ENCODE data around the gene TMEM74B. TPM values are rescaled to one million over a fixed set of nuclear protein-coding genes. Genes with fewer than 3 reads are reported as not detected.

The TMEM74B gene
- total RNA-seq, 2 experiments from 2014 or later, result not detected

GRCh38 chr20:1184260-1184637 lies 532 bp downstream of the TMEM74B start:
- H3K4me2 ChIP-seq (ENCODE audit: low read length), result no peak overlapping the region
- TF ChIP-seq CTCF (conservative IDR thresholded peaks at IDR 0.05; ENCODE audit: low read length) (no peak), EZH2phosphoT487 (IDR thresholded peaks at IDR 0.05; ENCODE audit: borderline replicate concordance, low read depth, low read length) (no peak)
- H2AFZ ChIP-seq (ENCODE audit: low read length), result no peak overlapping the region
- H3K9me3 ChIP-seq (ENCODE audit: low read length), result no peaks in the 10 kb centered on the region
- no peaks in the 10 kb centered on the region for H3K4me1 ChIP-seq (ENCODE audit: insufficient read depth, low read length, poor library complexity, severe bottlenecking)
- no peaks in the 10 kb centered on the region for H3K79me2 ChIP-seq (ENCODE audit: insufficient read depth, low read depth, low read length)
- no peaks in the 10 kb centered on the region for H3K9me2 ChIP-seq (ENCODE audit: insufficient read depth, low read length)
- CTCF ChIA-PET (ENCODE audit: unreplicated experiment), result interaction anchor here (0.6 kb wide), 1 partner anchor 320 kb away, joined by 3 read pairs; no protein-coding TSS in a partner anchor
- DNase-seq (ENCODE audit: low spot score), result no peak
- no peak overlapping the region for H3K27ac ChIP-seq (ENCODE audit: low read depth, low read length, poor library complexity, severe bottlenecking)
- POLR2A ChIA-PET, result no interaction called here
- H4K20me1 ChIP-seq (ENCODE audit: insufficient read depth, low read length), result no peaks in the 10 kb centered on the region
- no TSS peak for BruUV-seq (replicated peaks)
- H3K36me3 ChIP-seq (ENCODE audit: insufficient read depth, low read length), result no peaks in the 10 kb centered on the region
- intact Hi-C loops (cut with micrococcal nuclease; ENCODE audit: unreplicated experiment), result no loop called here
- H3K4me3 ChIP-seq (ENCODE audit: low read depth, low read length, poor library complexity, severe bottlenecking), result no peak overlapping the region

GRCh38 chr20:1183153-1183552 lies 1.6 kb downstream of the TMEM74B start:
- Histone ChIP-seq H2AFZ (ENCODE audit: low read length) (no peak overlapping the region), H3K27ac (ENCODE audit: low read depth, low read length, poor library complexity, severe bottlenecking) (no peak overlapping the region), H3K36me3 (ENCODE audit: insufficient read depth, low read length) (no peaks in the 10 kb centered on the region), H3K9me2 (ENCODE audit: insufficient read depth, low read length) (no peaks in the 10 kb centered on the region), H4K20me1 (ENCODE audit: insufficient read depth, low read length) (no peaks in the 10 kb centered on the region), H3K4me1 (ENCODE audit: insufficient read depth, low read length, poor library complexity, severe bottlenecking) (no peaks in the 10 kb centered on the region), H3K4me2 (ENCODE audit: low read length) (no peak overlapping the region), H3K9me3 (ENCODE audit: low read length) (no peaks in the 10 kb centered on the region), H3K79me2 (ENCODE audit: insufficient read depth, low read depth, low read length) (no peaks in the 10 kb centered on the region), H3K4me3 (ENCODE audit: low read depth, low read length, poor library complexity, severe bottlenecking) (no peak overlapping the region)
- CTCF ChIA-PET (ENCODE audit: unreplicated experiment), result no interaction called here
- no TSS peak for BruUV-seq (replicated peaks)
- TF ChIP-seq CTCF (conservative IDR thresholded peaks at IDR 0.05; ENCODE audit: low read length) (no peak), EZH2phosphoT487 (IDR thresholded peaks at IDR 0.05; ENCODE audit: borderline replicate concordance, low read depth, low read length) (no peak)
- no peak for DNase-seq (ENCODE audit: low spot score)
- POLR2A ChIA-PET, result no interaction called here
- intact Hi-C loops (cut with micrococcal nuclease; ENCODE audit: unreplicated experiment), result no loop called here

- H3K36me3 ChIP-seq (ENCODE audit: insufficient read depth, low read length), result no peaks in the 10 kb centered on the region
- no peaks in the 10 kb centered on the region for H3K9me3 ChIP-seq (ENCODE audit: low read length)
- no peak overlapping the region for H2AFZ ChIP-seq (ENCODE audit: low read length)
- no peaks in the 10 kb centered on the region for H4K20me1 ChIP-seq (ENCODE audit: insufficient read depth, low read length)
- H3K27ac ChIP-seq (ENCODE audit: low read depth, low read length, poor library complexity, severe bottlenecking), result no peak overlapping the region
- H3K4me1 ChIP-seq (ENCODE audit: insufficient read depth, low read length, poor library complexity, severe bottlenecking), result no peaks in the 10 kb centered on the region
- intact Hi-C loops (cut with micrococcal nuclease; ENCODE audit: unreplicated experiment), result no loop called here
- H3K9me2 ChIP-seq (ENCODE audit: insufficient read depth, low read length), result no peaks in the 10 kb centered on the region
- DNase-seq (ENCODE audit: low spot score), result no peak
- no peak for TF ChIP-seq EZH2phosphoT487 (IDR thresholded peaks at IDR 0.05; ENCODE audit: borderline replicate concordance, low read depth, low read length)
- TF ChIP-seq CTCF (conservative IDR thresholded peaks at IDR 0.05; ENCODE audit: low read length), result no peak
- H3K4me2 ChIP-seq (ENCODE audit: low read length), result no peak overlapping the region
- H3K79me2 ChIP-seq (ENCODE audit: insufficient read depth, low read depth, low read length), result no peaks in the 10 kb centered on the region
- CTCF ChIA-PET (ENCODE audit: unreplicated experiment), result no interaction called here
- POLR2A ChIA-PET, result no interaction called here
- no TSS peak for BruUV-seq (replicated peaks)
- no peak overlapping the region for H3K4me3 ChIP-seq (ENCODE audit: low read depth, low read length, poor library complexity, severe bottlenecking)
Observed at GRCh38 chr20:1182106-1182505, 2.7 kb downstream of the TMEM74B start.

All from OCI-LY7 (cell line).